Karpas-422 (cell line): Measurements from ENCODE around the gene RABGAP1L. TPM values are rescaled to one million over a fixed set of nuclear protein-coding genes. Genes with fewer than 3 reads are reported as not detected.

Source experiments
- DNase-seq: peaks from one replicate; pipeline ENCODE4 v3.0.0-alpha.2; 2015
- H2AFZ ChIP-seq: fragments of 200-600 bp; sonication (generic); 2 replicates; pipeline ENCODE4 v1.6.1; 2014; ENCODE audit warnings: antibody characterized with exemption, low read length, mixed read lengths
- H3K27ac ChIP-seq: fragments of 200-600 bp; sonication (generic); 2 replicates; pipeline ENCODE4 v1.5.1; 2014; ENCODE audit warnings: mild to moderate bottlenecking, low read length, moderate library complexity
- H3K27me3 ChIP-seq: fragments of 200-600 bp; sonication (generic); 2 replicates; pipeline ENCODE4 v1.6.1; 2014; ENCODE audit warnings: low read length, mixed read lengths
- H3K36me3 ChIP-seq: fragments of 200-600 bp; sonication (generic); 2 replicates; pipeline ENCODE4 v1.6.1; 2014; ENCODE audit warnings: low read length, mixed read lengths; ENCODE audit not compliant: insufficient read depth
- H3K4me1 ChIP-seq: fragments of 200-600 bp; sonication (generic); 2 replicates; pipeline ENCODE4 v1.6.1; 2014; ENCODE audit warnings: mild to moderate bottlenecking, low read length, mixed read lengths
- H3K4me2 ChIP-seq: fragments of 200-600 bp; sonication (generic); 2 replicates; pipeline ENCODE4 v1.6.1; 2014; ENCODE audit warnings: low read length, low read depth, mild to moderate bottlenecking; ENCODE audit not compliant: poor library complexity, severe bottlenecking
- H3K4me3 ChIP-seq: fragments of 200-600 bp; sonication (generic); 2 replicates; pipeline ENCODE4 v1.5.1; 2014; ENCODE audit warnings: mild to moderate bottlenecking, antibody characterized with exemption, low read length, mixed read lengths
- H3K79me2 ChIP-seq: fragments of 200-600 bp; sonication (generic); 2 replicates; pipeline ENCODE4 v1.6.1; 2014; ENCODE audit warnings: mild to moderate bottlenecking, low read length, mixed read lengths
- H3K9ac ChIP-seq: fragments of 200-600 bp; sonication (generic); 2 replicates; pipeline ENCODE4 v1.6.0; 2014; ENCODE audit warnings: low read length
- H3K9me2 ChIP-seq: fragments of 200-600 bp; sonication (generic), shearing (Covaris generic); replicated peaks from 2 replicates; pipeline ENCODE4 v1.6.0; 2014; ENCODE audit warnings: mild to moderate bottlenecking, low read length, moderate library complexity; ENCODE audit not compliant: insufficient read depth
- H3K9me3 ChIP-seq: fragments of 300-700, 200-600 bp; sonication (generic); 2 replicates; pipeline ENCODE4 v1.6.1; 2014; ENCODE audit warnings: low read length, mixed read lengths
- H4K20me1 ChIP-seq: fragments of 200-600 bp; sonication (generic); 2 replicates; pipeline ENCODE4 v1.6.1; 2014; ENCODE audit warnings: mild to moderate bottlenecking, antibody characterized with exemption, low read length, low read depth; ENCODE audit not compliant: insufficient read depth
- total RNA-seq: library from RNA; depleted of rRNA; stranded (reverse); fragments of >200 nt; shearing (Covaris generic); gene quantifications from 2 replicates; pipeline ENCODE4 v1.2.3, GENCODE V29; 2014; ENCODE audit warnings: low replicate concordance

RABGAP1L gene
- total RNA-seq, 1 experiment from 2014 or later = 28.9 TPM

- Histone ChIP-seq H3K9ac (no peak overlapping the region), H3K79me2 (no peaks in the 10 kb centered on the region), H3K4me3 (no peak overlapping the region), H2AFZ (no peak overlapping the region), H3K9me2 (no peaks in the 10 kb centered on the region), H4K20me1 (no peaks in the 10 kb centered on the region), H3K9me3 (no peaks in the 10 kb centered on the region), H3K4me2 (no peak overlapping the region), H3K27me3 (no peaks in the 10 kb centered on the region), H3K4me1 (no peaks in the 10 kb centered on the region), H3K36me3 (no peaks in the 10 kb centered on the region), H3K27ac (no peak overlapping the region)
- no peak for DNase-seq
Observed at GRCh38 chr1:174366946-174367345, 207.6 kb downstream of the RABGAP1L start.

GRCh38 chr1:174367892-174368291 lies 208.6 kb downstream of the RABGAP1L start:
- no peak overlapping the region for H3K27ac ChIP-seq
- no peaks in the 10 kb centered on the region for H3K36me3 ChIP-seq
- no peaks in the 10 kb centered on the region for H3K27me3 ChIP-seq
- no peak overlapping the region for H3K4me3 ChIP-seq
- no peaks in the 10 kb centered on the region for H3K79me2 ChIP-seq
- DNase-seq = no peak
- H3K9me2 ChIP-seq = no peaks in the 10 kb centered on the region
- no peak overlapping the region for H3K9ac ChIP-seq
- H2AFZ ChIP-seq = no peak overlapping the region
- no peaks in the 10 kb centered on the region for H3K4me1 ChIP-seq
- no peaks in the 10 kb centered on the region for H3K9me3 ChIP-seq
- H3K4me2 ChIP-seq = no peak overlapping the region
- H4K20me1 ChIP-seq = no peaks in the 10 kb centered on the region

GRCh38 chr1:174376030-174376429 lies 216.7 kb downstream of the RABGAP1L start:
- H3K9ac ChIP-seq = no peak overlapping the region
- no peak overlapping the region for H3K27ac ChIP-seq
- no peaks in the 10 kb centered on the region for H4K20me1 ChIP-seq
- H3K9me3 ChIP-seq = no peaks in the 10 kb centered on the region
- DNase-seq = no peak
- no peak overlapping the region for H3K4me2 ChIP-seq
- H3K36me3 ChIP-seq = no peaks in the 10 kb centered on the region
- no peaks in the 10 kb centered on the region for H3K79me2 ChIP-seq
- H3K4me3 ChIP-seq = no peak overlapping the region
- no peaks in the 10 kb centered on the region for H3K9me2 ChIP-seq
- no peaks in the 10 kb centered on the region for H3K4me1 ChIP-seq
- H2AFZ ChIP-seq = no peak overlapping the region
- no peaks in the 10 kb centered on the region for H3K27me3 ChIP-seq

GRCh38 chr1:174391716-174392115 lies 232.4 kb downstream of the RABGAP1L start:
- Histone ChIP-seq H3K9me3 (no peaks in the 10 kb centered on the region), H2AFZ (no peak overlapping the region), H3K36me3 (no peaks in the 10 kb centered on the region), H3K4me3 (no peak overlapping the region), H3K27ac (no peak overlapping the region), H3K79me2 (no peaks in the 10 kb centered on the region), H4K20me1 (no peaks in the 10 kb centered on the region), H3K4me2 (no peak overlapping the region), H3K4me1 (no peaks in the 10 kb centered on the region), H3K27me3 (0 out of 2 replicates have a peak, but pooled peaks cover 2% of the 10 kb centered on the region), H3K9me2 (no peaks in the 10 kb centered on the region), H3K9ac (no peak overlapping the region)
- no peak for DNase-seq

GRCh38 chr1:174393885-174394284 lies 234.6 kb downstream of the RABGAP1L start:
- no peak overlapping the region for H3K27ac ChIP-seq
- no peak for DNase-seq
- H3K9me2 ChIP-seq = no peaks in the 10 kb centered on the region
- no peaks in the 10 kb centered on the region for H3K4me1 ChIP-seq
- no peaks in the 10 kb centered on the region for H3K79me2 ChIP-seq
- no peak overlapping the region for H3K4me2 ChIP-seq
- no peak overlapping the region for H3K9ac ChIP-seq
- no peak overlapping the region for H3K4me3 ChIP-seq
- H4K20me1 ChIP-seq = no peaks in the 10 kb centered on the region
- H3K36me3 ChIP-seq = no peaks in the 10 kb centered on the region
- no peak overlapping the region for H2AFZ ChIP-seq
- 0 out of 2 replicates have a peak, but pooled peaks cover 2% of the 10 kb centered on the region for H3K27me3 ChIP-seq
- no peaks in the 10 kb centered on the region for H3K9me3 ChIP-seq

GRCh38 chr1:174397261-174397660 lies 237.9 kb downstream of the RABGAP1L start:
- Histone ChIP-seq H3K27ac (no peak overlapping the region), H4K20me1 (no peaks in the 10 kb centered on the region), H3K4me3 (no peak overlapping the region), H3K79me2 (no peaks in the 10 kb centered on the region), H3K9me2 (no peaks in the 10 kb centered on the region), H3K36me3 (no peaks in the 10 kb centered on the region), H3K4me1 (no peaks in the 10 kb centered on the region), H3K9ac (no peak overlapping the region), H3K4me2 (no peak overlapping the region), H2AFZ (no peak overlapping the region), H3K9me3 (no peaks in the 10 kb centered on the region), H3K27me3 (no peaks in the 10 kb centered on the region)
- DNase-seq = no peak

- Histone ChIP-seq H3K27me3 (no peaks in the 10 kb centered on the region), H3K36me3 (no peaks in the 10 kb centered on the region), H3K4me2 (no peak overlapping the region), H3K9me3 (no peaks in the 10 kb centered on the region), H3K79me2 (no peaks in the 10 kb centered on the region), H3K9ac (no peak overlapping the region), H3K4me1 (no peaks in the 10 kb centered on the region), H3K4me3 (no peak overlapping the region), H2AFZ (no peak overlapping the region), H3K9me2 (no peaks in the 10 kb centered on the region), H3K27ac (no peak overlapping the region), H4K20me1 (no peaks in the 10 kb centered on the region; the same call in 1 of the 2 replicates)
- no peak for DNase-seq
Observed at GRCh38 chr1:174398246-174398645, 238.9 kb downstream of the RABGAP1L start.

GRCh38 chr1:174399211-174399610 lies 239.9 kb downstream of the RABGAP1L start:
- H3K4me2 ChIP-seq = no peak overlapping the region
- H3K9me2 ChIP-seq = no peaks in the 10 kb centered on the region
- no peak overlapping the region for H3K9ac ChIP-seq
- no peak overlapping the region for H2AFZ ChIP-seq
- H3K79me2 ChIP-seq = no peaks in the 10 kb centered on the region
- no peaks in the 10 kb centered on the region for H3K9me3 ChIP-seq
- no peak for DNase-seq
- H3K27ac ChIP-seq = no peak overlapping the region
- H3K4me1 ChIP-seq = no peaks in the 10 kb centered on the region
- H3K36me3 ChIP-seq = no peaks in the 10 kb centered on the region
- H3K4me3 ChIP-seq = no peak overlapping the region
- no peaks in the 10 kb centered on the region; the same call in 1 of the 2 replicates for H4K20me1 ChIP-seq
- no peaks in the 10 kb centered on the region for H3K27me3 ChIP-seq

- H3K27me3 ChIP-seq = no peaks in the 10 kb centered on the region
- no peak overlapping the region for H3K27ac ChIP-seq
- no peaks in the 10 kb centered on the region for H3K36me3 ChIP-seq
- no peak overlapping the region for H2AFZ ChIP-seq
- H3K4me3 ChIP-seq = no peak overlapping the region
- DNase-seq = no peak
- no peak overlapping the region for H3K4me2 ChIP-seq
- H3K4me1 ChIP-seq = no peaks in the 10 kb centered on the region
- no peaks in the 10 kb centered on the region for H3K9me3 ChIP-seq
- no peaks in the 10 kb centered on the region for H3K79me2 ChIP-seq
- no peak overlapping the region for H3K9ac ChIP-seq
- H4K20me1 ChIP-seq = no peaks in the 10 kb centered on the region; the same call in 1 of the 2 replicates
- no peaks in the 10 kb centered on the region for H3K9me2 ChIP-seq
Observed at GRCh38 chr1:174401075-174401474, 241.8 kb downstream of the RABGAP1L start.
